D341Med (cell line): Measurements from ENCODE around the gene FAM53B.

Experiments used
- DNase-seq: peaks from one replicate; pipeline ENCODE4 v3.0.0; 2012; ENCODE audit warnings: low spot score

Gene FAM53B

DNA sequence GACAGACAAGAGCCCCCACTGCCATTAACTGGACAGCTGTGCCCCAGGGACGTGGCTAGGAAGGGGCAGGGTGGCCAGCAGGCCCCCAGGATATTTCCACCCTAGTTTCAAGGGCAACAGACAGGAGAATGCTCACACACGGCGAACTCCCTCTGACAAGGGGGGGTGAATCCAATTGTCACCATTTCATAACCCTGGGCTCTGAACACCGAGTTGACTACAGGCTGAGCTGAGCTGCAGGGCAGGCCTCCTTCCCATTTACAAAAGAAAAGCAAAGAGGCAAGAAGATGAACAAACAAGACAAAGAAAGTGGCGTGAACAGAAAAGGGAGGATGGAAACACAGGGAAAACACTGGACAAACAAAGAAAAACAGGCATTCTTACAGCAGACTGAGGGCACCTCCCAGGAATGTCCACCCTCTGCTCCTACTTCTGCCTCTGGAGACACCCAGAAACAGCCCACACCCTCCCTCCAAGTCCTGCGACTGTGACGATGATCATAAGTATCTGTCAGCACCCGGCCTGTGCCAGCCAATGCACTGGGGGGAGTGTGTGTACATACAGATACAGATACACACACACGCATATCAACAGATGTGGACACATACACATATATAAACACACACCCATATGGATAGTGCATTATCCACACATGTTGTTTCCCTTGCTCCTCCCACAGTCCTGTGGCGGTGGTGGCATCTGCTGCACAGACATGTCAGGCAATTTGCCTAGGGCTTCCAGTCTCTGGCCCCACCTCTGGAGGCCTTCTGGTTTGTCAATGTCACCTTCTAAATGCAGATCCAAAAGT lies 66.2 kb downstream of the FAM53B start:
- DNase-seq, result no peak

DNA sequence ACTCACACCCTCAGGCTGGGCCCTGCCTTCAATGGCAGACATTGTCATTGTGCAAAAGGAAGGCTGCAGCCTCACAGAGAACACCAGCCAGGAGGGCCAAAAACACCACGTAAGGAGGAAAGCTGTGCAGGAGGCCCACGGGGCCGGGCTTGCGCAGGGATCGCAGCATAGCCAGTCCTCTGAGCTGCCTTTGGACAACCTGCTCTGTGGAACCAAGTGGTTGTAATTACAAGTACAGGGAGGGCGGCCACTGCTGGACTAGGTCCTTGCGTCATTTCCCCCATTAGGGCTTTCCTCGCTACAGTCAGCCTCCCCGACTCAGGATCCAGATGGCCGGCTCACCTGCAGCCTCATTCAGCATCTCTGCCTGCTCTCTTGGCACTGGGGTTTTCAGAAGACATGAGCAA lies 66.9 kb downstream of the FAM53B start:
- DNase-seq, result no peak

DNA sequence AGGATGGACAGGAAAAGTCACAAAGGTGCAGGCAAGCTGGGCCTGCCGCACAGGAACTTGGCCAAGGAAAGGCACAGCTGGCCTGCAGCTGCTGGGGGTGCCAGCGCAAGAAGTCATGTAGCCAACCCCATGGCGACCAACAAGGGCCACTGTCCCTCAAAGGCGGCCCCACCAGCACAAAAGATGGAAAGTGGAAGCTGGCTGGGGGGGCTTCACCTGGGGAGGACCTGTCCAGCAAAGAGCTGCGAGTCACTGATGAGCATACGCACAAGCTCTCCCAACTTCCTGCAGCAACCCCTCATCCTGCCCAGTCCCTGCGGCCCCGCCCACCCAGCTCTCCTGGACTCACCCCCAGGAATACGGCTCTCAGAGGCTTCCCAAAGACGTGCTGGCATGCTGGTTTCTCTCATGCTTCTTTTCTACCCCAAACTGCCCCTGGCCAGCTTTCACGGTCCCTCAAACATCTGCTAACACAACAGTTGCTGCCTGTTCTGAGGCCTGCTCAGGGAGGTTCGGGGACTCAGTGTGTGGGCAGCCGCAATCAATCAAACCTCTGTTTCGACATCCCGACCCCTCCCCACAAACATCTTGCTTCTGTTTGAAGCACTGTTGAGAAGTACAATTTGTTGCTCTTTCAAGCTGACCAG lies 67.6 kb downstream of the FAM53B start:
- DNase-seq, result no peak

DNA sequence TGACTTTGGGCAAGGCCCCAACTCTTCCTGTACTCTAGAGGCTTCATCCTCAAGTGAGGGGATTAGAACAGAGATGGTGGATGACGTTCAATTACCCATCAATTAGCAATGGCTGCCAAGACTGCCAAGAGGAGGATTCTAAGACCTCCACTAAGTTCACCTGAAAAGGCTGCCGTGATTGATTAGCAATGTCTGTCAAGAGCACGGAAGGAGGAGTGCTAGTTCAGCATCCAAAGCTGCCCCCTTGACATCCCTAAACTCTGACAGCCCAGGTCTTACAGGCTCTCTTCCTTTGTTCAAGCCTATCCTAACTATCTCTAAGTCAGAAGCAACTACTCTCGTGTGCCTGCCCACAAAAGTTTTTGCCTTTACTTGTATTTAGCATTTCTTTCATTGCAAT lies 68.4 kb downstream of the FAM53B start:
- DNase-seq, result no peak

DNA sequence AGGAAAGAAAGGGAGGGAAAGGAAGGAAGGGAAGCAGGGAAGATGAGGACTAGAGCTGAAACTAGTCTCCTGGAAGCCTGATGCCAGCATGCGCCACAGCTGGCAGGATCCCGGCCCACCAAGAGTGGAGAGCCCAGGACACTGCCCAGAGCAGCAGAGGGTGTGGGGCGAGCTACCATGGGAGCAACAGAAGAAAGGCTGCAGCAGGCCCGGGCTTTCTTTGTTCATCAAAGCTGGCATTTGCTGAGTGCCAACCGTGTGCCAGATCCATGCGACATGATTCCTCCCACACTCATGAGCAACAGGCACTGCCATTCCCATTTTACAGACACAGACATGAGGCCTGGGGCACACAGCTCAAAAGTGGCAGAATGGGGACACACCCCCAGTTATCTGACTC lies 68.9 kb downstream of the FAM53B start:
- no peak for DNase-seq

DNA sequence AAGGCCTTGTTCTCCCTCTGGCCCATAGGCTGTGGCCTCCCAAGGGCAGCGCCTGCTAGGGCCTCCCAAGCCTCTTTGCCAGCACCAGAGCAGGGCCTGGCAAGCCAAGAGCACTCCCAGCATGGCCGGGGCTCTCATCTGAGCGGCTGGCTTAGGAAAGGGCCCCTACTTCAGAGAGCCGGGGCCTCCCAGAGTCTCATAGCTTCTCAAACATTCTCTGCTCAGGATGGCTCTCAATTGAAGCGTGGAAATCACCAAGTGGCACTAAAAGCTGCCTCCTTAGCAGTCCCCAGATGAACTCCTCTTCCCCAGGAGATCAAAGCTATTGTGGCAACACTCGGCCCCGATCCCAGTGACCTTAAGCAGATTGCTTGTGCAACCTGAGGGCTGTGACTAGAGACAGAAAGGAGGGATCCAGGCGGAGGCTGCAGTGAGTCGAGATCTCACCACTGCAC lies 69.4 kb downstream of the FAM53B start:
- DNase-seq, result no peak

DNA sequence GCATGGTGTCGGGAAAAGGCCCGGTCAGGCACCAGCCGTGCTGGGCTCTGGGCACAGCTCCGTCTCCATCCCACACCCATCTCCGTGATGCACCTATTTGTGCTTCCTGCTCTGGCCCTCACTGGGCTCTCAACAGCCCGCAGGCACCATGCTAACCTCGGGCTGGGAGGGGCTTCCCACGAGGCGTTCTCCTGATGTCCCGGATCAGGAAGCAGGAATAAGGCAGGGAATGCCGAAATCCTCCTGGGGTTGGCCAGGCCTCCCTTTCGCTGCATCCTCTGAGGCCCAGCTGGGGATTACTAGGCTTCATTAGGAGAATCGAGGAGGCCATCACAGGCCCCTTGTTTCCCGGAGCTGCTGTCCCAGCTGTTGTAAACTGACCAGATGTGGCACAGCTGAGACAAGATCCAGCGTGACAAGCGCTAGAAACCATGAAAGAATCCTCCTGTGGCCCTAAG lies 72.0 kb downstream of the FAM53B start:
- DNase-seq, result no peak

DNA sequence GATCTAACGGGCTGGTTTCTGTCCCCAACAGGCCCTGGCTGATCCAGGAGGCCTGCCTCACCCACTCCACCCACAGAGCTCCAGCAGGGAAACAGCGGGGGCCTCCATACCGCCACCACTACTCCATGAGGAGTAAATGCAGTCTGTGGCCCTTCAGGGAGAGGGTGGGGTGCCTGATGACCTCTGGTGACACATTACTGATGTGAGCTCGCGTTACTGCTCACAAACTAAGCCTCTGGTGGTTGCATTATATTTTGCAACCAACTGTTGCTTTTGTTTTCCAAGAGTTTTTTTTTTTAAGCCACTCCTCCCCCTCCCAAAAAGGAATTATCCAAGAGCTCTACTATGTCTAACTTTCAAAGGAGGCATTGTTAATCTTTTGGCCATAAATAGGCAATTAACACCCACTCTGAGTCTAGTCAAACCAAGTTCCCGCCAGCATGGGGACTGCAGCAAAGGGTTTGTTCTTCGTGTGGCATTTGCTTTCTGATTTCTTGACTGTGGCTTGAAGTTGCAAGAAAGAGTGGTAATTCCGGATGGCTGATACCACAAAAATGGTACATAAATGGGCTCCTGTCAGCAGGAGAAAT lies 72.6 kb downstream of the FAM53B start:
- no peak for DNase-seq

DNA sequence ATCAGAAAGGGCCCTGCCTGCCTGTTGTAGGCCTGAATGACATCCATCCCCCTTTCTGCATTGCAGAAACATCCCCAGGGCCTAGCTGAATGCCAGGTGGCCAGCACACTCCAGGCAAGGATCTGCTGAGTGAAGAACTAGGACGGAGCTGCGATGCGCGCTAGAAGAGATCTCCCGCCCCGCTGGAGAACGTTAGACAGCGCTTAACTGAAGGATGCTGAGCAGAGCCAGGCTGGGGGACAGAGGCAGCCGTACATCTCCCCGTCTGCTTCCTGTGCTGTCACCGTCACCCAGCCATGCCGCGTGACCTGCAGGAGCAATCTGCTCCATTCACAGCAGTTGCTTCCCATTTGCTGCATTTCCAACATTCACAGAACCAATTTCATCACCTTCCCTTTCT lies 73.3 kb downstream of the FAM53B start:
- no peak for DNase-seq

DNA sequence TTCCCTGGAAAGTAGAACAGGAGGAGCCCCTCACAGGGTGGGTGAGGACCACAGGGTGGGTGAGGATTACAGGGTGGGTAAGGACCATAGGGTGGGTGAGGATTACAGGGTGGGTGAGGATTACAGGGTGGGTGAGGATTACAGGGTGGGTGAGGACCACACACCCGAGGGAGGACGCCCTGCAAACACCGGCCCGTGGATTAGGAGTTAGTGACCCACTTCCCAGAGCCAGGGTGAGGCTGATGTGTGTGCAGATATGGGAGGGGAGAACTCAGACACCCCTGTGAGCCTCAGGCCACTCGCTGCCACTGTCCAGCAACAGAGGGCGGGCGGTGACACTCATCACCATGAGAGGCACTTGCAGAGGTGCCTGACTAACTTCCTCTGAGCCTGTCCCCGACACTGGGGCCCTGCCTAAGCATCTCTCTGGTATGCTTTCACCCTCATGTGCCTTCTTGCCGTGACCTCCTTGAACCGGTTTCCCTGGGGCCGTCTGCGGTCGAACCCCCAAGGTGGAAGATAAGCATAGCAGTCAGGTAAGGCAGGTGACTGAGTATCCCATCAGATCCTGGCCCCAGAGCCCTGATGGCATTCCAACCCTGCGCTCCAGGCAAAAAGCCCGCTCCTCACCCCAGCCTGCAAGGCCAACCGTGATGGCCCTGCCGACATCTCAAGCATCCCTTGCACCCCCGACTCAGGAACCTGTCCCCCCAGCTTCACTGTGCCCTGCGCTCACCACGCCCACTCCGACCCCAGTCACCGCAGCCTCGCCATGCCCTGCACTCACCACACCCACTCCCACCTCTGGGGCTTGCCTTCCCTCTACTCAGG lies 74.1 kb downstream of the FAM53B start:
- DNase-seq, result no peak

DNA sequence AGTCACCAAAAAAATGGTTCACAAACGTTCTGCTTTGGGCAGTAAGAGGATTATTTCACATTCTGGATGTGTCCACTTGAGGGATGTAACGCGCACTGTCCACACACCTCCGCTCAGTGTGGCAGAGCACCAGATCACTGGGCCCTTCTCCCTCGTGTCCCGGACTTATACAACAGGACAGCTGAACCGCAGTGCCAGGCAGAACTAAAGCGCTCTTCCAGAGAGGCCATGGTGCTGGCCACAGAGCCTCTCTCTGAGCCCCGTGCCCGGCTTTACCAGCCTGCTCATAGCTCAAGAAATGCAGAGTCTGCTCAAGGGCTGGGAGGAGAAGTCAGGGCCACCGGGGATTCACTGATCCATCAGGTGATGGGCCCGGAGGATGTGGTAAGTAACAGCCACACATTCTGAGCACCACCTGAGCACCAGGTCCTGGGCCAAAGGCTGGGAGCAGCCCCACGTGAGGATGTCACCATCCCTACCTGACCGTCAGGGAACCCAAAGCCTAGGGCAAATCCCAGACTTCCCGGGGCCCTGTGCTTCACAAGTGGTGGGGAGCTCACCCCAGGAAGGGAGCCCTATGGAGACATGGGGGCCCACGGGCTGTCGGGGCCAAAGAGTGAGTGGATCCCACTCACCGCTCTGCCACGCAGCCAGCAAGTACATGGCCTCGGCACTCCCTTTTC lies 74.9 kb downstream of the FAM53B start:
- DNase-seq, result no peak

DNA sequence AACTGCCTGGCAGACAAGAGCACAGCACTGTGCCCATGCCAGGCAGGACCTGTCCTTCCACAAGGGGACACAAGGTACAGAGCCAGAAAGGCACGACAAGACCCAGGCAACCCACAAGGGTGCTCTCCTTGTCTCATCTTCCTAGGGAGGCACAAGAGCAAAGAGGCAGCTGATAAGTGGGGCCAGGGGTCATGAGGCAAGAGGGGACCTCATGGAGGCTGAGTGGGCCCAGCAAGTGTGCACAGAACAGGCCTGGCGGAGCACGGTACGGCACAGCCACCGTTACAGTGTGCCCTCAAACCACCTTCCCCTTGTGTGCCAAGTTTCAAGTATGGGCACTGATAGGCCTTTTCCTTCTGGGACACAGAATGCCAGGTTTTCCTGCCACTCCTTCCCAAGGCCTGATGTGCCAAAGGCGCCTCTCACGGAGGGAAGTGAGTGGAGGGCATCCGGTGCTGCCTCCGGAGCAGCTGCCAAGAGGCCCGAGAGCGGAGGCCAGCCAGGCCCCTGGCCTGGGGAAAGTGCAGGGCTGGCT lies 75.6 kb downstream of the FAM53B start:
- no peak for DNase-seq

DNA sequence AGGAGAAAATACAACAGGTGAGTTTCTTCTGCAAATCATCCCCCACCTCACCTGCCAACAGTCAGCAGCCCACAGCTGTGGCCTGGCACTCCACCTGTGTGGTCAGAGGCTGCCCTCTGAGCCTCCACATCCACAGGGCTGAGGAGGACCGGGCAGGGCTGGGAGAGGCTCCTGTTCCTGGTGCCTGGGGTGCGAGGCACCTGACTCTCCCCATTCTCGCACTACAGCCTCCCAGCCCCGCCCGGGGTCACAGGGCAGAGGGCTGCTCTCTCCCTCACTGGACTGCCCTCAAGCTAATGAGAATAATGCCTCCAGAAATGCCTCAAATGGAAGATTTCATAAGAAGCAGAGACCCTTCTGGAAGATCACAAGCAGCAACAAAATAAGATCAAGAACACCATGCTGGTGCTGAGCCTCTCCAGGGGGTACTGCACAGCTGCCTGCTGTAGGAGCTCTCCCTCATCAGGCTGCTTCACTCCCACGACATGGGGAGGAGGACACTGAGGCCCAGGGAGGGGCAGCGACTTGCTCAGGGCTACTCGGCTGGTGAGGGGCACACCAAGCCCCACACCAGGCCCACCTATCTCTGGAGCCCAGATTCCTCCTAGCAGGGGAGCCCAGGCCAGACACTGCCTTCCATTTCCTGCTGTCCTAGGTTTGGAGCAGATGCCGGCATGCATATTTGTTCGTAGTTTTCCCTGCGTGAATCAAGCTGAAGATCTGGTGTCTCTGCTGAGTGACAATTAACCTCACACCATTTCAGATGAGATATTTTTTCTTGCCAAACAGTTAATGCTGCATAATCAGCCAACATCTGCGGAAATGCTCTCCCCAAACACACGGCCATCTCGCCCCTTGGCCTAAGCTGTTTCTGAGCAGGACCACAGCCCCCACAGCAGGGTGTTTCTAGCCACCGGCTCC lies 76.5 kb downstream of the FAM53B start:
- DNase-seq, result no peak

DNA sequence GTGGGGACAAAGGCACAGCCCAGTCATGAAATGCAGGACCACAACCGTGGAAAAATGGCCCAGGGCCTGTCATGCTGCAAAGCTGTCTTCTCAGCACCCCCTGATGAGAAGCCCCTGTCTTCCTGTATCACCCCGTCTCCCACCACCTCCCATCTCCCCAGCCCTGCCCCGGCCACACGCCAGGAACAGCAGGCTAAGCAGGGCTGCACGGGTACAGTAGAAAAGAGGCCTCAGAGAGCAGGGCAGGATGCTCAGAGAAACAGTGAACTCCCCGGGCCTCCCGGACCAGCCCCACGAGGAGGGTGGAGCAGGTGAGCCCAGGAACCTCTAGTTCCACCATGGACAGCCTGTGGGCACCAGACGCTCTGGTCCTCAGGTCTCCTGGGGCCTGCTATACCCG lies 77.7 kb downstream of the FAM53B start:
- DNase-seq, result no peak

DNA sequence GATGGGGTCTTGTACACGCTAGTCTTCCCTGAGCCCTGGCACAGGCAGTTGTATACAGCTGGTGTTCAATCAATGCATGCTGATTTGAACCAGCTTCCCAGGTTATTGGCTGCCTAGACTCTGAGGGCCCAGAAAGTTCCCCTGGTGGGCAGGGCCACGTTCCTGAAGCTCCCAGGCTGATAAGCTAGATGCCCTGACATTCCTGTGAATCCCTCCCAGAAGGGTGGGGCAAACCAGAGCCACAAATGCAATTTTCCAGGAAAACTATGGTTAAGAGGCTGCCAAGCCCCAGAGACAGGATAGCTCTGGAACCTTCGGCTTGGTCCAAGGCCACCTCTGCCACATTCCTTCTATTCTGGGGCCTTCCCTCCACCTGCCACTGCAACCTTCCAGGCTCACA lies 78.2 kb downstream of the FAM53B start:
- DNase-seq, result no peak

DNA sequence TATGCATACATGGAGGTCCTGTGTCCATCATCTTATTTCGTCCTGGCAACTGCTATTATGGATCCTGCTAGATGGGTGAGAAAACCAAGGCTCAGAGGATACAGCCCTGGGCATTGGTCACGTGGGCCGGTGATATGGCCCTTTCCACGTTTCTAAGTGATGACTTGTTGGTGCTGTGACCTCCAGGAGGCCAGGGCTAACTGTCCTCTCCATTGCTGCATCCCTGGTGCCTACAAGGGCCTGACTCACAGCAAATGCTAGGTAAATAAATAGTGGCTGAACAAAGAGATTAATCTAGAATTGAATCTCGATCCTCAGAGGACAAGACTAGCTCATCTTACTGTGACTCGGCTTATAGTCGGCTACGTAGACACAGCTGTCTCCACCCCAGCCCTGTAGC lies 78.6 kb downstream of the FAM53B start:
- DNase-seq, result no peak

DNA sequence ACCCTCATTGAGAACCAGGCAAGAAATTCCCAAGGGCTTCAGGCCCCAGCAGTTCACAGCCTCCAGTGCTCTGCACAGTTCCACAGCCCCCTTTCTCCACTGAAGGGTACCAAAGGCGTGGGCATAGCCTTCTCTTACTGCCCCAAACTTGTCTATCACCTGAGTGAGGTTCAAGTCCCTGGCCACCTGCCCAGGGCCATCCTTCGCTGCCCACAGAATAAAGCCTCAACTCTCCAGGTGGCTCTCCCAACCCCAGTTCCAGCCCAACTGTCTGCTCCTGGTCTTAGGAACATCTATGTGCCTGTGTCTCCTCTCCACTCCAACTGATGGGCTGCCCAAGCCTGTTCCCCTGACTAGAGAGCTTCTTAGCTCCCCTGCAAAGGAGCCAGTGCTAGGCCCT lies 79.1 kb downstream of the FAM53B start:
- no peak for DNase-seq

DNA sequence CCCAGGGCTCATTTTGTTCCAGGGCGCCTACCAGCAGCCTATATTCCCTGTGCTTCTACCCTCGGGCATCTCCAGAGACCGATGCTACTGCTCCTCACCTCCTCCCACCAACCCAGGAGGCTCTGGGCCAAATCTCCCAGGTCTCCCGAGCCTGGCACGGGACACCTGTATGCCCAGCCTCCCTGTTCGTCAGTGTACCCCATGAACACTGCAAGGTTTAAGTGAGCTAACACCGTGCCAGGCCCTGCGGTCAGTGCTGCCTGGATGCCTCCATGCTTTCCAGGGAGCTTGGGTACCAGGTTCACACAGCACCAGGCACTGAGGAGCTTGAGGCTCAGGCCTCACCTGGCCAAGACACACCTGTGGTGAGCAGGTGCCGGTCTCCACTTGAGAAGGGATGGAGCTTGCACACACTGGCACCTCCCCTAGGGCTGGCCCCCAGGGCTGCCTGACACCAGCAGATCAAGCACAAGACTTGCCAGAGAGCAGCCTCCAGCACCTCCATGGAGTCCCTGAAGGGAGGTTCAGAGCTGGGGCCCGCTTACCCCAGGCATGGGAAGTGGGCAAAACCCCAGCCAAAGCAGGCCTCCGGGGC lies 80.3 kb downstream of the FAM53B start:
- DNase-seq, result no peak

DNA sequence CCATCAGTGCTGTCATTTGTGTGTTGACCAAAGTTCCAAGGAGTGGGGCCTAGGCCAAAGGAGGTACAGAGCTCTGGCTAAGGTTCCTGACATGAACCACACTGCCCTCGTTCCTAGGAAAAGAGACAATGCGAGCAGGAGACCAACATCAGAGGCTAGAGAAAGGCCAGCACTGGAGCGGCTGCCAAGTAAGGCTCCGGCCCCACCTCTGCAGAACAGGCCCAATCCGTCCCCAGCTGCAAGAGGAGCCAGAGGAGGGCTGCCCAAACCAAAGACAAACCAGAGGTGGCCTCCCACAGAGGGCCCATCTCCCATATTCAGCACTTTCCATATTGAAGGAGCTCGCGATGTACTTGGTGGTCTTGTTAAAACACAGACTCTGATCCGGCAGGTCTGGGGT lies 81.0 kb downstream of the FAM53B start:
- no peak for DNase-seq

DNA sequence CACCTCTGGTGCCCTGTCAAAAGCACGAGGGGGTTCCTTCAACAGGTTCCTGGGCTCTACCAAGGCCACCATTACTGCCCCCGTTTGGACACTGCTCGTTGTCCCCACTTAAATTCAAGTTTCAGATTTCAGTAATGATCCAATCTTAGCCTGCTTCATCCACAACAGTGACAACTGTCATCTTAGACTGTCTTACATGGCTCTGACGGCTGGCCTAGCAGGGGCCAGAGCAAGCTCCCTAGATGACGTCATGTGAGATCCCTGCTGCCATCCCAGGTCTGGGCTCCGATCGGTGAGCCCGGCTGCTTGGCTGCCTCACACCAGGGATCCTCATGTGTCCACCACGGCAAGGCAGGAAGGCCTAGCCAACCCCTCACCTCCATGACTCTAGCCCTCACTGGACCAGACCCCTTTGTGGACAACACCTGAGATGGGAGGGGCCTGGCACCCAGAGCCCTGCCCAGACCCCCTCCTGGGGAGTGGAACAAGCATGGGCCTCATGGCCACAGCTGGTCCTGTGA lies 82.5 kb downstream of the FAM53B start:
- DNase-seq, result no peak
